ENCODE results near the gene SRPK3.

The SRPK3 gene

GRCh38 chrX:153776611-153777045 lies 4.2 kb upstream of the SRPK3 start:
- H3K4me3 Mint-ChIP-seq = no peak overlapping the region
- DNase-seq (ENCODE audit: low spot score in 2 of 2) (no peak), ATAC-seq (replicated peaks; ENCODE audit: extremely low read depth, poor library complexity, severe bottlenecking) (no peak)
- no peak overlapping the region for H3K27ac Mint-ChIP-seq (ENCODE audit: low read depth)
- H3K4me1 Mint-ChIP-seq = peaks cover 9% of the 10 kb centered on the region
- no peaks in the 10 kb centered on the region for H3K9me3 Mint-ChIP-seq
- H3K27me3 Mint-ChIP-seq = peaks cover 10% of the 10 kb centered on the region
- no peaks in the 10 kb centered on the region for H3K36me3 Mint-ChIP-seq (ENCODE audit: insufficient read depth)

DNA sequence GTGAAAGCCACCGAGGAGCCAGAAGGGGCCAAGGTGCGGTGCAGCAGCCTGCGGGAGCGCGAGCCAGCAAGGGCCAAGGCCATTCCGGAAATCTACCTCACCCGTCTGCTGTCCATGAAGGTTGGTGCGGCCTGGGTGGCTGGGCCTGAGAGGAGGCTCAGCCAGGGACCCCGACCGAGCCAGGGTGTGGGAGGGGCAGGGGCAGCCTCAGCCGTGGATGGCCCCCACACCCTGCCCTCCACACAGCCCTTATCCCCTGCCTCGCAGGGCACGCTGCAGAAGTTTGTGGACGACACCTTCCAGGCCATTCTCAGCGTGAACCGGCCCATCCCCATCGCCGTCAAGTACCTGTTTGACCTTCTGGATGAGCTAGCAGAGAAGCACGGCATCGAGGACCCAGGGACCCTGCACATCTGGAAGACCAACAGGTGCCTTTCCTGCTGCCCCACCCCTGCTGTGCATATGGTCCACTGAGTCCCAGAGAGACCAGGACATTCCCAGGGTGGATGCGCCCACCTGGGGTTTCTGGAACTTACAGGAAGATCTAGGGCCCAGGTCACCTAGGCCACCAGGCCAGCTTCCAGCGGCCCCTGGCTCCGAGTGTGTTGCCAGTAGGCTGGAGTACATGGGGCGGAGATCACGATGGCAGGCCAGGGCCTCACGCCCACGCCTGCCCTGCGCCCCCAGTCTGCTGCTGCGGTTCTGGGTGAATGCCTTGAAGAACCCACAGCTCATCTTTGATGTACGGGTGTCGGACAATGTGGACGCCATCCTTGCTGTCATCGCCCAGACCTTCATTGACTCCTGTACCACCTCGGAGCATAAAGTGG lies 3.4 kb upstream of the SRPK3 start:
- no peak for ATAC-seq (replicated peaks; ENCODE audit: extremely low read depth, poor library complexity, severe bottlenecking)
- DNase-seq (ENCODE audit: low spot score in 2 of 2) = no peak
- no peak overlapping the region for H3K27ac Mint-ChIP-seq (ENCODE audit: low read depth)
- no peaks in the 10 kb centered on the region for H3K36me3 Mint-ChIP-seq (ENCODE audit: insufficient read depth)
- peaks cover 9% of the 10 kb centered on the region for H3K4me1 Mint-ChIP-seq
- H3K9me3 Mint-ChIP-seq = no peaks in the 10 kb centered on the region
- no peak overlapping the region for H3K4me3 Mint-ChIP-seq
- H3K27me3 Mint-ChIP-seq = peaks cover 10% of the 10 kb centered on the region

- H3K36me3 Mint-ChIP-seq (ENCODE audit: insufficient read depth) = no peaks in the 10 kb centered on the region
- DNase-seq (ENCODE audit: low spot score in 2 of 2) (no peak), ATAC-seq (replicated peaks; ENCODE audit: extremely low read depth, poor library complexity, severe bottlenecking) (no peak)
- peaks cover 9% of the 10 kb centered on the region for H3K4me1 Mint-ChIP-seq
- no peak overlapping the region for H3K4me3 Mint-ChIP-seq
- H3K27ac Mint-ChIP-seq (ENCODE audit: low read depth) = no peak overlapping the region
- no peaks in the 10 kb centered on the region for H3K9me3 Mint-ChIP-seq
- peaks cover 10% of the 10 kb centered on the region for H3K27me3 Mint-ChIP-seq
These were observed 2.7 kb upstream of the SRPK3 start for GRCh38 chrX:153778181-153778580.

DNA sequence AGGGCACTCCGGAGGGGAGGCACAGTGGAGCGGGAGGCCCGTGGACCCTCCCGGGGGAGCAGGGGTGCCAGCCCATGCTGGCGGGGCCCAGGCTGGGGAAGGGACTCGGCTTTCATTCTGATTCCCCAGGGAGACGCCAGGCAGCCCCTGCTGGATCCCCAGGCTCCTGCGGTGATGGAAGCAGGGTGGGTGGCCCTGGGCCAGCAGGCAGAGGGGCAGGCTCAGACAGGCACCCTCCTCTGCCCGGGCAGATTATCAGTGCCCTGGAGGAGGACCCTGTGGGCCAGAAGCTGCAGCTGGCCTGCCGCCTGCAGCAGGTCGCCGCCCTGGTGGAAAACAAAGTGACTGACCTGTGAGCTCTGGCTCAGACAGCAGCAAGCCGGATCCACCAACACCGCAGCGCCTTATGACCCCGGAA lies 2.1 kb upstream of the SRPK3 start:
- H3K9me3 Mint-ChIP-seq = no peaks in the 10 kb centered on the region
- H3K4me3 Mint-ChIP-seq = no peak overlapping the region
- peaks cover 9% of the 10 kb centered on the region for H3K4me1 Mint-ChIP-seq

GRCh38 chrX:153779891-153780677 lies 757 bp upstream of the SRPK3 start:
- H3K27ac Mint-ChIP-seq (ENCODE audit: low read depth) = no peak overlapping the region
- no peak for ATAC-seq (replicated peaks; ENCODE audit: extremely low read depth, poor library complexity, severe bottlenecking)
- peaks cover 2% of the 10 kb centered on the region for H3K36me3 Mint-ChIP-seq (ENCODE audit: insufficient read depth)
- peaks cover 9% of the 10 kb centered on the region for H3K4me1 Mint-ChIP-seq
- DNase-seq (ENCODE audit: low spot score in 2 of 2) = no peak
- no peak overlapping the region for H3K4me3 Mint-ChIP-seq
- H3K27me3 Mint-ChIP-seq = peaks cover 10% of the 10 kb centered on the region
- H3K9me3 Mint-ChIP-seq = no peaks in the 10 kb centered on the region

More for the DNA sequence above, 2.1 kb upstream of the SRPK3 start:
- no peak for DNase-seq (ENCODE audit: low spot score in 2 of 2)
- Mint-ChIP-seq H3K27ac (ENCODE audit: low read depth) (no peak overlapping the region), H3K27me3 (peaks cover 10% of the 10 kb centered on the region), H3K36me3 (ENCODE audit: insufficient read depth) (no peaks in the 10 kb centered on the region)
- ATAC-seq (replicated peaks; ENCODE audit: extremely low read depth, poor library complexity, severe bottlenecking) = no peak

- DNase-seq (ENCODE audit: low spot score in 2 of 2) (no peak), ATAC-seq (replicated peaks; ENCODE audit: extremely low read depth, poor library complexity, severe bottlenecking) (no peak)
- H3K27ac Mint-ChIP-seq (ENCODE audit: low read depth) = no peak overlapping the region
- peaks cover 10% of the 10 kb centered on the region for H3K27me3 Mint-ChIP-seq
- no peak overlapping the region for H3K4me3 Mint-ChIP-seq
- no peaks in the 10 kb centered on the region for H3K9me3 Mint-ChIP-seq
- H3K36me3 Mint-ChIP-seq (ENCODE audit: insufficient read depth) = peaks cover 5% of the 10 kb centered on the region
- H3K4me1 Mint-ChIP-seq = peaks cover 9% of the 10 kb centered on the region
These were observed 697 bp downstream of the SRPK3 start for GRCh38 chrX:153781428-153782047.

GRCh38 chrX:153782313-153782712 lies 1.5 kb downstream of the SRPK3 start:
- Mint-ChIP-seq H3K4me1 (peaks cover 9% of the 10 kb centered on the region), H3K36me3 (ENCODE audit: insufficient read depth) (peaks cover 10% of the 10 kb centered on the region), H3K27me3 (peaks cover 10% of the 10 kb centered on the region), H3K9me3 (no peaks in the 10 kb centered on the region), H3K27ac (ENCODE audit: low read depth) (no peak overlapping the region), H3K4me3 (no peak overlapping the region)
- DNase-seq (ENCODE audit: low spot score in 2 of 2) (no peak), ATAC-seq (replicated peaks; ENCODE audit: extremely low read depth, poor library complexity, severe bottlenecking) (no peak)

- Mint-ChIP-seq H3K9me3 (no peaks in the 10 kb centered on the region), H3K4me3 (no peak overlapping the region), H3K27ac (ENCODE audit: low read depth) (no peak overlapping the region), H3K4me1 (peaks cover 9% of the 10 kb centered on the region), H3K36me3 (ENCODE audit: insufficient read depth) (peaks cover 11% of the 10 kb centered on the region), H3K27me3 (peaks cover 10% of the 10 kb centered on the region)
- ATAC-seq (replicated peaks; ENCODE audit: extremely low read depth, poor library complexity, severe bottlenecking) (no peak), DNase-seq (ENCODE audit: low spot score in 2 of 2) (no peak)
These were observed 2.0 kb downstream of the SRPK3 start for GRCh38 chrX:153782871-153783270.

GRCh38 chrX:153783378-153784013 lies 2.7 kb downstream of the SRPK3 start:
- Mint-ChIP-seq H3K4me3 (no peak overlapping the region), H3K9me3 (no peaks in the 10 kb centered on the region), H3K27ac (ENCODE audit: low read depth) (no peak overlapping the region), H3K27me3 (peaks cover 10% of the 10 kb centered on the region), H3K36me3 (ENCODE audit: insufficient read depth) (peaks cover 13% of the 10 kb centered on the region), H3K4me1 (peaks cover 9% of the 10 kb centered on the region)
- ATAC-seq (replicated peaks; ENCODE audit: extremely low read depth, poor library complexity, severe bottlenecking) (no peak), DNase-seq (ENCODE audit: low spot score in 2 of 2) (no peak)

GRCh38 chrX:153784325-153784967 lies 3.6 kb downstream of the SRPK3 start:
- ATAC-seq (replicated peaks; ENCODE audit: extremely low read depth, poor library complexity, severe bottlenecking) (no peak), DNase-seq (ENCODE audit: low spot score in 2 of 2) (no peak)
- Mint-ChIP-seq H3K27me3 (peaks cover 9% of the 10 kb centered on the region), H3K36me3 (ENCODE audit: insufficient read depth) (peaks cover 15% of the 10 kb centered on the region), H3K4me3 (no peak overlapping the region), H3K27ac (ENCODE audit: low read depth) (no peak overlapping the region), H3K9me3 (no peaks in the 10 kb centered on the region), H3K4me1 (peaks cover 9% of the 10 kb centered on the region)

DNA sequence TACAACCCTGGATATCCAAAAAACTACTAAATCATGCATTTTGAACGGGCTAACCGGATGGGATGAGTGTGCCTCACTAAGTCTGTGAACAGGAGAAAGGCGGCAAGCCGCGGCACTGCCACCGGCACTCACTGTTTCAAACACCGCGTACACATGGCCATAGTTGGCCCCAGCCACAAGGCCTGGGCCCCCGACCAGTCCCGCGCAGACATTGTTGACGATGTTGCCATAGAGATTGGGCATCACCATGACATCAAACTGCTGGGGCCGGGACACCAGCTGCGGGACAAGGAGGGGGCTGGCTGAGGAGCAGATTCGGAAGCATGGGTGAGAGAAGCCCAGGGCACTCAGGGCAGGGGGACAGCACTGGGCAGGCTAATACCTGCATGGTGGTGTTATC lies 5.8 kb downstream of the SRPK3 start:
- Mint-ChIP-seq H3K27ac (ENCODE audit: low read depth) (no peak overlapping the region), H3K4me3 (no peak overlapping the region), H3K4me1 (no peaks in the 10 kb centered on the region), H3K27me3 (no peaks in the 10 kb centered on the region), H3K9me3 (no peaks in the 10 kb centered on the region), H3K36me3 (ENCODE audit: insufficient read depth) (peaks cover 15% of the 10 kb centered on the region)
- ATAC-seq (replicated peaks; ENCODE audit: extremely low read depth, poor library complexity, severe bottlenecking) (no peak), DNase-seq (ENCODE audit: low spot score in 2 of 2) (no peak)

- Mint-ChIP-seq H3K4me1 (peaks cover 10% of the 10 kb centered on the region), H3K36me3 (ENCODE audit: insufficient read depth) (peaks cover 22% of the 10 kb centered on the region), H3K9me3 (no peaks in the 10 kb centered on the region), H3K27me3 (no peaks in the 10 kb centered on the region), H3K4me3 (no peak overlapping the region), H3K27ac (ENCODE audit: low read depth) (no peak overlapping the region)
- ATAC-seq (replicated peaks; ENCODE audit: extremely low read depth, poor library complexity, severe bottlenecking) = no peak
- DNase-seq (ENCODE audit: low spot score in 2 of 2) = no peak
These were observed 8.8 kb downstream of the SRPK3 start for GRCh38 chrX:153789654-153790053.
